OCI-LY7 (cell line): ENCODE measurements around the gene PDE3B. TPM values are rescaled to one million over a fixed set of nuclear protein-coding genes. Genes with fewer than 3 reads are reported as not detected.
"Not testable (repeated sequence)": the region's sequence is repeated elsewhere in the genome, so short reads cannot be mapped to it uniquely, and the experiment has no call there.

Experiments
- BruUV-seq: library from RNA; stranded (reverse); fragments of 400-500 nt; replicated peaks from 2 replicates; lab custom pipeline; 2021; lab: Mats Ljungman, UMichigan
- CTCF ChIA-PET: fragments of 300-600 bp; sonication (Branson Sonifier 250); formaldehyde crosslinking; loops from one replicate; lab custom pipeline; 2022; ENCODE audit warnings: antibody characterized with exemption; ENCODE audit not compliant: unreplicated experiment; lab: Charles Lee
- POLR2A ChIA-PET: fragments of 300-600 bp; sonication (Branson Sonifier 250); formaldehyde crosslinking; loops from one replicate; lab custom pipeline; 2022; ENCODE audit warnings: antibody characterized with exemption; lab: Charles Lee
- DNase-seq: peaks from one replicate; pipeline ENCODE4 v3.0.0-alpha.2; 2015; ENCODE audit warnings: low spot score
- H2AFZ ChIP-seq: fragments of 200-600 bp; sonication (generic), shearing (Covaris generic); 2 replicates; pipeline ENCODE4 v1.6.1; 2014; ENCODE audit warnings: mild to moderate bottlenecking, antibody characterized with exemption, low read length, moderate library complexity
- H3K27ac ChIP-seq: fragments of 200-600 bp; sonication (generic); 2 replicates; pipeline ENCODE4 v1.5.1; 2014; ENCODE audit warnings: mixed run types, low read depth, mild to moderate bottlenecking, moderate library complexity, low read length, inconsistent platforms; ENCODE audit not compliant: poor library complexity, severe bottlenecking
- H3K36me3 ChIP-seq: fragments of 200-600 bp; sonication (generic); 2 replicates; pipeline ENCODE4 v1.6.1; 2014; ENCODE audit warnings: mild to moderate bottlenecking, antibody characterized with exemption, low read length, moderate library complexity, mixed read lengths; ENCODE audit not compliant: insufficient read depth
- H3K4me1 ChIP-seq: fragments of 200-600 bp; sonication (generic); 2 replicates; pipeline ENCODE4 v1.5.1; 2014; ENCODE audit warnings: mild to moderate bottlenecking, low read length; ENCODE audit not compliant: insufficient read depth, poor library complexity, severe bottlenecking
- H3K4me2 ChIP-seq: fragments of 200-600 bp; sonication (generic); 2 replicates; pipeline ENCODE4 v1.6.1; 2014; ENCODE audit warnings: mild to moderate bottlenecking, low read length
- H3K4me3 ChIP-seq: fragments of 200-600 bp; sonication (generic); 2 replicates; pipeline ENCODE4 v1.5.1; 2014; ENCODE audit warnings: mild to moderate bottlenecking, low read depth, low read length; ENCODE audit not compliant: poor library complexity, severe bottlenecking
- H3K79me2 ChIP-seq: fragments of 200-600 bp; sonication (generic); 2 replicates; pipeline ENCODE4 v1.6.1; 2016; ENCODE audit warnings: low read depth, mild to moderate bottlenecking, low read length, moderate library complexity, mixed read lengths; ENCODE audit not compliant: insufficient read depth
- H3K9me2 ChIP-seq: fragments of 200-600 bp; sonication (generic); 2 replicates; pipeline ENCODE4 v1.6.1; 2016; ENCODE audit warnings: mild to moderate bottlenecking, low read length, mixed read lengths; ENCODE audit not compliant: insufficient read depth
- H3K9me3 ChIP-seq: fragments of 200-600 bp; sonication (generic); 2 replicates; pipeline ENCODE4 v1.6.1; 2014; ENCODE audit warnings: mild to moderate bottlenecking, mixed run types, low read length, mixed read lengths
- H4K20me1 ChIP-seq: fragments of 200-600 bp; sonication (generic); 2 replicates; pipeline ENCODE4 v1.6.1; 2014; ENCODE audit warnings: mild to moderate bottlenecking, antibody characterized with exemption, low read length, moderate library complexity, mixed read lengths; ENCODE audit not compliant: insufficient read depth
- CTCF ChIP-seq: fragments of 200-600 bp; sonication (generic); conservative IDR thresholded peaks from 2 replicates; pipeline ENCODE4 v1.5.1; 2014; ENCODE audit warnings: mild to moderate bottlenecking, antibody characterized with exemption, low read length, moderate library complexity, mixed read lengths
- EZH2phosphoT487 ChIP-seq: fragments of 200-600 bp; sonication (generic); IDR thresholded peaks from 2 replicates; pipeline ENCODE4 v1.6.1; 2018; ENCODE audit warnings: low read depth, borderline replicate concordance, mild to moderate bottlenecking, mixed run types, antibody characterized with exemption, low read length, moderate library complexity, mixed read lengths
- intact Hi-C: fragments of 100-400 bp; cut with micrococcal nuclease; formaldehyde crosslinking; loops from one replicate; pipeline ENCODE4 v1.10.0; 2022; ENCODE audit not compliant: unreplicated experiment
- total RNA-seq, 2 experiments: library from RNA; depleted of rRNA in 1 of 2; stranded (reverse); fragments of >200 nt in 1 of 2; shearing (Covaris generic) in 1 of 2; gene quantifications; 2 replicates each; pipeline ENCODE4 v1.2.3, GENCODE V29; 2014 to 2022

The PDE3B gene
- total RNA-seq, 2 experiments from 2014 or later, result not detected

GRCh38 chr11:14793546-14793945 lies 149.9 kb downstream of the PDE3B start:
- no peak for DNase-seq
- Histone ChIP-seq H3K4me2 (no peak overlapping the region), H3K9me2 (no peaks in the 10 kb centered on the region), H2AFZ (no peak overlapping the region), H3K4me3 (no peak overlapping the region), H4K20me1 (no peaks in the 10 kb centered on the region), H3K9me3 (no peaks in the 10 kb centered on the region), H3K79me2 (no peaks in the 10 kb centered on the region), H3K4me1 (no peaks in the 10 kb centered on the region), H3K27ac (no peak overlapping the region), H3K36me3 (no peaks in the 10 kb centered on the region)
- BruUV-seq, result no TSS peak
- ChIA-PET POLR2A (interaction anchor here (0.9 kb wide), 1 partner anchor 113 kb away, joined by 4 read pairs; no protein-coding TSS in a partner anchor), CTCF (no interaction called here)
- TF ChIP-seq EZH2phosphoT487, result no peak
- TF ChIP-seq CTCF, result no peak
- intact Hi-C loops, result loop anchor here (5.0 to 10.0 kb wide), 2 partner anchors 214 to 281 kb away; partner anchors contain the start of gene CALCB

GRCh38 chr11:14796028-14796427 lies 152.4 kb downstream of the PDE3B start:
- H3K4me2 ChIP-seq, H2AFZ ChIP-seq, H3K36me3 ChIP-seq, POLR2A ChIA-PET, H3K79me2 ChIP-seq, H4K20me1 ChIP-seq, CTCF ChIA-PET, H3K4me3 ChIP-seq, H3K9me2 ChIP-seq, BruUV-seq, H3K9me3 ChIP-seq, H3K4me1 ChIP-seq, H3K27ac ChIP-seq, DNase-seq: not testable (repeated sequence)
- intact Hi-C loops, result loop anchor here (10.0 kb wide), 1 partner anchor 279 kb away; the partner anchor contains the start of gene CALCB

GRCh38 chr11:14803846-14804245 lies 160.2 kb downstream of the PDE3B start:
- Histone ChIP-seq H3K4me2 (no peak overlapping the region), H3K9me3 (no peaks in the 10 kb centered on the region), H3K27ac (no peak overlapping the region), H3K9me2 (no peaks in the 10 kb centered on the region), H2AFZ (no peak overlapping the region), H3K79me2 (no peaks in the 10 kb centered on the region), H3K36me3 (no peaks in the 10 kb centered on the region), H3K4me1 (no peaks in the 10 kb centered on the region), H3K4me3 (no peak overlapping the region), H4K20me1 (no peaks in the 10 kb centered on the region)
- DNase-seq, result no peak
- POLR2A ChIA-PET, result no interaction called here
- TF ChIP-seq CTCF (no peak), EZH2phosphoT487 (no peak)
- intact Hi-C loops, result no loop called here
- no TSS peak for BruUV-seq
- CTCF ChIA-PET, result no interaction called here
